GM19099 (cell line): ENCODE results near the gene DPPA3.

Experiments
- POLR2A ChIP-seq: IDR thresholded peaks from 3 replicates; pipeline ENCODE4 v1.6.1; 2011; ENCODE audit warnings: low read depth; ENCODE audit not compliant: insufficient read length; ENCODE audit errors: extremely low read depth

Gene DPPA3

GRCh38 chr12:7716381-7716780 is 5.1 kb downstream of the DPPA3 start:
- TF ChIP-seq POLR2A, result no peak

GRCh38 chr12:7719946-7720730 is 8.9 kb downstream of the DPPA3 start:
- TF ChIP-seq POLR2A, result no peak

GRCh38 chr12:7723926-7724325 is 12.7 kb downstream of the DPPA3 start:
- no peak for TF ChIP-seq POLR2A

GRCh38 chr12:7729746-7730145 is 18.5 kb downstream of the DPPA3 start:
- TF ChIP-seq POLR2A, result no peak

GRCh38 chr12:7731486-7731885 is 20.3 kb downstream of the DPPA3 start:
- no peak for TF ChIP-seq POLR2A

GRCh38 chr12:7732993-7733392 is 21.8 kb downstream of the DPPA3 start:
- TF ChIP-seq POLR2A, result no peak

GRCh38 chr12:7747246-7747645 is 36.0 kb downstream of the DPPA3 start, which contains the start of gene CLEC4C:
Gene CLEC4C (minus strand): TSS chr12:7747375. CDS start chr12:7747348, 27 bp downstream.
- no peak for TF ChIP-seq POLR2A

- no peak for TF ChIP-seq POLR2A
Measured at GRCh38 chr12:7748852-7749251, 37.6 kb downstream of the DPPA3 start.

- TF ChIP-seq POLR2A, result no peak
Measured at GRCh38 chr12:7749442-7749841, 38.2 kb downstream of the DPPA3 start.

GRCh38 chr12:7750350-7750749 is 39.1 kb downstream of the DPPA3 start:
- no peak for TF ChIP-seq POLR2A

GRCh38 chr12:7751394-7751793 is 40.2 kb downstream of the DPPA3 start:
- no peak for TF ChIP-seq POLR2A

GRCh38 chr12:7756993-7757392 is 45.8 kb downstream of the DPPA3 start:
- no peak for TF ChIP-seq POLR2A

GRCh38 chr12:7758766-7759140 is 47.5 kb downstream of the DPPA3 start:
- no peak for TF ChIP-seq POLR2A
